Ovary (tissue), 3 donors: Measurements from ENCODE around the gene SMYD2.

ENCODE experiments used
- CTCF ChIP-seq, 3 donors: fragments of 450-650 bp in 2 of 3; fragments of 200-600 bp in 1 of 3; IDR thresholded peaks; one replicate each; pipeline versions ENCODE4 v1.5.1 to v1.8.0; 2016 to 2022; ENCODE audit warnings: antibody characterized with exemption in 3 of 3, mild to moderate bottlenecking in 1 of 3
- EP300 ChIP-seq: sonication (generic); formaldehyde crosslinking; IDR thresholded peaks from one replicate; pipeline ENCODE4 v1.6.1; 2017; ENCODE audit warnings: antibody characterized with exemption
- POLR2A ChIP-seq: fragments of 450-650 bp; IDR thresholded peaks from one replicate; pipeline ENCODE4 v1.6.1; 2017; ENCODE audit warnings: antibody characterized with exemption, mild to moderate bottlenecking, moderate library complexity
- donor health status: DM: no; HTN: no; CAD: no.

DNA sequence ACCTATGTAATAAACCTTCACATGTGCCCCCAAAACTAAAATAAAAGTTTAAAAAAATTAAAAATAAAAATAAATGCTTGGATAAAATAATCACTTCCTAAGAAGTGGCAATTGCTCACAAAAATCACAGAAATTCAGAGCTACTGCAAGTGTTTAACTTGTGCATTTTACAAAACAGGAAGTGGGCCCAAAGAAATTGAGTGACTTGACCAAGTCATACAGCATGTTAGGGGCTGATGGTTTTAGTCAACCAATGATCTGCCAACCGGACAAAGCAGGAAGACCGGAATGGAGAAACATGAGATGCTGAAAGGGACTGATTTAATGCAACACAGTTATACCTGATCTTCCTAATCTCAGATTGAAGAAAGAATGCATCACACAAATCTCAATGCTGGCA is 96.5 kb downstream of the SMYD2 start:
- TF ChIP-seq CTCF (IDR thresholded peaks at IDR 0.05) (no peak), EP300 (no peak), POLR2A (no peak)
